Putamen (tissue), 1 donor: ENCODE results near the gene MYL7.
"Not testable (repeated sequence)": the region's sequence is repeated elsewhere in the genome, so short reads cannot be mapped to it uniquely, and the experiment has no call there.

Source experiments
- DNase-seq: peaks from one replicate; pipeline ENCODE4 v3.0.0-alpha.2; 2016; ENCODE audit warnings: low spot score

Gene MYL7

GRCh38 chr7:44131173-44132029 lies 9.7 kb downstream of the MYL7 start:
- DNase-seq, result no peak

DNA sequence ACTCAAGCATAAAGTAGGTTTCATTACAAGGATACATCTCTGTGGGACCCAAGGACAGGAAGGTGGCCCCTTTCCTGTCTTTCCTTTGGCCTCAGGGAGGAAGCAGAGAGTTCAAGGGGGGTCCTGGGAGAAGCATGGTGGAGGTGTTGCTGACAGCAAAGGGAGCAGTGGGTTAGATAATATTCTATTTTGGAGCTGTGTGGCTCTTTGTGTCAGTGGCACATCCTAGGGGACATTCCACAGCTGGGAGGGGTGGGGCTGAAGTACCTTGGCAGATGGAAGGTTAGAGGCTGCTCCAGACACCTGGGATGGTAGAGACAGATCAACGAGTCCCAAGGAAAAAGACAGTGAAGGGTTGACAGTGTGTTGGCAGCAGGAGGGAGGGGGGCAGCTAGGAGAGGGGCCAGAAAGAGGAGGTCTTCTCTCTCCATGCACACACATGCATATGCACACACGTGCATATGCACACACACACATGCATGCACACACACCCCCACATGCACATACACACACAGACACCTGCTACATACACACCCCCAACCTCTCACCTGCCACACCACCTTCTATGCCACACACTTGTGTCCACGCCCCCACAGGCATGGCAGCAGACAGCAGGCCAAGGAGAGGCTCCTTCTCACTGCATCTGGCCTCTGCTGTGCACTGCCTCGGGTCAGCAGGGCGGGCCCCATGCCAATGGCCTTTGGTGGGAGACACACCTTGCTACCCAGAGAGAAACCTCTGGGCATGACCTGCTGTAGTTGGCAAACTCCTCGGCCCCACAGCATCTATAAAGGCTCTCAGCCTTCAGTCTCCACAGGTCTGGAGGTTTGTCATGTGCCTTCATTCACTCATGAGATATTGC lies 12.2 kb downstream of the MYL7 start:
- no peak for DNase-seq

DNA sequence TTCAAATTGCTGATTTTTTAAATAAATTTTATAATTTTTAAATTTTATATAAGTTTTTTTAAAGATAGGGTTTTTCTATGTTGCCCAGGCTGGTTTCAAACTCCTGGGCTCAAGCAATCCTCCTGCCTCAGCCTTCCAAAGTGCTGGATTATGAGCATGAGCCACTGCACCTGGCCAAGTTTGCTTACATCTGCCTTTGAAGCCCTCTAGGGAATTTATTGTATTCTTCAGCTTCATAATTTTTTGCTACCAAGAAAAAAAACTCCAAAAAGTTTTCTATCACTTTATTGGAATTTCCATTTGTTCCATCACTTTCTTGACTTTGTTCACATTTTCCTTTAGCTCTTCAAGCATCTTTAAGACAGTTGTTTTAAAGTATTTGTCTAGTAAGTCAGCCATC lies 14.0 kb downstream of the MYL7 start:
- no peak for DNase-seq

DNA sequence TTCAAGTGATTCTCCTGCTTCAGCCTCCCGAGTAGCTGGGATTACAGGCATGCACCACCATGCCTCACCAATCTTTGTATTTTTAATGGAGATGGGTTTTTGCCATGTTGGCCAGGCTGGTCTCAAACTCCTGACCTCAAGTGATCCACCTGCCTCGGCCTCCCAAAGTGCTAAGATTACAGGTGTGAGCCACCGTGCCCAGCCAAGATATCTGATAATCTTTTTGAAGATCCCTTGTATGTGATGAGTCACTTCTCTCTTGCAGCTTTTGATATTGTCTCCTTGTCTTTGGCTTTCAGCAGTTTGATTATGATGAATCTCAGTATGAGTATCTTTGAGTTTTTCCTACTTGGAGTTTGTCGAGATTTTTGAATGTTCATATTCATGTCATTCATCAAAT lies 14.6 kb downstream of the MYL7 start:
- DNase-seq, result not testable (repeated sequence)

GRCh38 chr7:44124822-44125202 lies 16.3 kb downstream of the MYL7 start:
- no peak for DNase-seq

DNA sequence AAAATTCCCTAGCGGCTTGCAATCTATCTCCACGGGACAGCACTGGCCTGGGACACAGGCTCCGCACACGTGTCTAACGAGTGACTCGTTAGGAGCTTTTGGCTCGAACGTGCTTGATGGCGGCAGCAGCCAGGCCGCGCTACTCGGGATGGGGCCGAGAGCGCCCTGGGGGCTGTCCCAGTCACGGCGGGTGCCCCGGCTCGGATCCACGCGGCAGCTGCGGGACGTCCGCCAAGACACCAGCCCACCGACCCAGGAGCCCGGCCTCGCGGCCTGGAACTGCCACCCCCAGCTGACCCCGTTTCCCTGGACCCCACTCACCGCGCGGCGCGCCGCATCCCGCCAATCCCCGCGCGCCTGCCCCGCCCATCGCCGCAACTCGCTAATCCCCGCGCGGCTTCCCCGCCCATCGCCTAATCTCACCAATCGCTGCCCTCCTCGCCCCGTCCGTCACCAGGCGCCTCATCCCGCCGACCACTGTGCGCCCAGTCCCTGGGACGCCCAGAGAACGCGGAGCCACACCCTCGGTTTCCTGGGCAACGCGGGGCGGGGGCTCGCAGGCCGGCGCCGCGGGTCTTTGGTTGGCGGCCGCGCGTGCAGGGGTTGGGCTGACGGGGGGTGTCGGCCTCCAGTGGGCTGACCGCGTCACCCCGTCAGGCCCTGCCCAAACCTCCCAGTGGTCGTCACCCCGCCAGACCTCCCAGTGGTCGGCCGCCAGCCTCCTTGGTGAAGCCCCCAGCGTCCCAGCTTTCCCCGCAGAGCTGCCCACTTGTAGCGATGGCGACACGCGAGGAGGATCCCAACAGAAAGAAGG lies 17.7 kb downstream of the MYL7 start, which contains the start of gene POLD2:
TSS of gene POLD2 (minus strand) at position 359 of the 814 bp plus-strand sequence. CDS start 1,495 bp downstream, outside the sequence.
- DNase-seq, result peak; percentile 97

- no peak for DNase-seq
Observed at GRCh38 chr7:44122529-44122928, 18.6 kb downstream of the MYL7 start.

GRCh38 chr7:44121761-44122420 lies 19.2 kb downstream of the MYL7 start:
- no peak for DNase-seq

DNA sequence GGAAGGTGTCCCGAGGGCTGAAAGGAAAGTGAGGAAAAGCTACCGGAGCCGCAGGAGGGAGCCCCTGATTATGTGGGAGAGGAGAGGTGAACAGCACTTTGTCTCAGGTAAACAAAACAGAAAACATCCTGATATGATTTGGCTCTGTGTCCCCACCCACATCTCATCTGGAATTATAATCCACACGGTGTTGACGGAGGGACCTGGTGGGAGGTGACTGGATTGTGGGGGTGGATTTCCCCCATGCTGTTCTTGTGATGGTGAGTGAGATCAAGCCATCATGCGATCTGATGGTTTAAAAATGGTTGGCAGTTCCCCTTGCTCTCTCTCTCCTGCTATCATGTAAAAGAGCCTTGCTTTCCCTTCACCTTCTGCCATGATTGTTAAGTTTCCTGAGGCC lies 20.7 kb downstream of the MYL7 start:
- DNase-seq, result no peak

DNA sequence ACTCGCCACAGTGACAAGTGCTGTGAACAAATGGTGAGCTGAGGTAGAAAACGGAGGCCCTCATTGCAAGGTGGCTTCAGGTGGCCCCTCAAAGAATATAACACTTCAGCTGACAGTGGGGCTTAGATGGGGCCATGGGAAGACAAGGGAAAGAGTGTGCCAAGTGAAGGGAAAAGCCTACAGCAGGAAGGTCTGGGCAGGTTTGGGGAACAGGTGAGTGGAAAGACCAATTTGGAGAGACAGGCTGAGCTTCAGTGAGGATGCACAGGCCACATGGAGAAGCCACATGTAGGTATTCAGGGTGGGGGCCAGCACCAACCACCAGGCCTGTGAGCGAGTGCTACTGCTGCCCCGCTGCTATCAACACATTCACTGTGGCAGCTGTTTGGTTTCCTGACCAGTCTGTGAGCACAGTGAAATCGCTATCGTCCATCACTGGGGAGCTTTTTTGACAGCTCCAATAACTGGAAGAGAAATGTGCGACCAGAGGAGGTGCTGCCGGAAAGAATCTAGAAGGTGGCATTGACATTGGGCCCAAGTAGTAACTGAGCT lies 21.2 kb downstream of the MYL7 start:
- DNase-seq, result no peak

- no peak for DNase-seq
Observed at GRCh38 chr7:44117801-44118429, 23.2 kb downstream of the MYL7 start.

- no peak for DNase-seq
Observed at GRCh38 chr7:44116789-44117666, 24.1 kb downstream of the MYL7 start.

DNA sequence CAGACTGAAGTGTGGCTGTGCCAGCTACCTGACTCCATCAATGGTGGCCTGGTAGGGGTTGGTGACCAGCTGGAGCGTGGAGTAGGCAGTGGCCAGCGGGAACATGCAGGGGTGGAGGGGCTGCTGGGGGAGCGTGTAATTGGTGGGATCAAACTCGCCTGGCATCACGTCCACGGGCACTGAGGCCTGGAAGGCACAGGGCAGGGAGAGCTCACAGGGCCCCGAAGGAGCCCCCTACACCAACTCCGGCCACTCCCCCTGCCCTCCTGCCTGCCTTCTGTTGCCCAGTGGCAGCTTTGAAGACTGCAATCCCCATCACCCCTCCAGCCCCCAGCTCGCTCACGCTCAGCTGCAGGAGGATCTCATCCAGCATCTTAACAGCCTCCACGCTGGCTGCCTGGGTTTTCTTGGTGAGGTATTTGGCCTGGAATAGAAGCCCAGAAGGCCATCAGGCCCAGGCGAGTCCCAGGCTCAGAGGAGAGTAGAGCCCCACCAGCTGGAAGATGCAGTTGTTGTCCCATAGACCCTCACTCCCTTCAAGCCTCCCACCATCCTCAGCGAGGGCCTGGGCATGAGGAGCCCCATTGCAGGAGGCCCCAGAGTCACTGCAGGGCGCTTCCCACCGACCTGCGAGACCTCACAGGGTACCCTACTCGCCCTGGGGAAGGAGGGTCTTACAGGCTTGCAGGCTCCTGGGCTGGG lies 24.9 kb downstream of the MYL7 start:
- DNase-seq, result no peak

DNA sequence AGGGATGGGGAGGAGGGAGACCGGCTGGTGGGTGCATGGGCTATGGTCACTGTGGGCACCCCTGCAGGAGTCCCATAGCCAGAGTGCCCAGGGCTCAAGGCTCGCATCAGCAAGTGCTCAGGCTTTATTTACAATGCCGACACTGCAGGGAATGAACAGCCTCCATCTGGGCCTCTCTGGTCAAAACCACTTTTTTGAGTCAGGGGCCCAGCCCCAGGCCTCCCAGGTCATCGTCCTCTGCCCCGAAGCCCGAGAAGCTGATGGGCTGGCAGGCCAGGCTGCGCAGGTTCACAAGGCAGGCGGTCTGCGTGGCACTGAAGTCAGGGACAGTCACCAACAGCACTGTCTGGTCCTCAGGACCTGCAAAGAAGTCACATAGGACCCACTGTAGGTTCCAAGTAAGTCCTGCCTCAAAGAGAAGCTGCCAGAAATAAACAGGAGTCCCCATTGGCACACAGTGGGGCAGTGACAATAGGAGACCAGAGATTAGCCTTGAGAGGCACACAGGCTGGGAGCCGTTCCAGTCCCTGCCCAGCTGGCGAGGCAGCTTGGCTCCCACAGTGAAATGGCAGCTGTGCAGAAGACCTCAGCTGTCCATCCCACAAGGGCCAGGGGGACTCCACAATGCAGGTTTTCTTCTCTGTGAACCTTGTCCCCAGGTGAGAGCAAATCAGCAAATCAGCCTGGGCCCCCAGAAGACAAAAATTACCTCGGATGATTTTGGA lies 26.4 kb downstream of the MYL7 start:
- peak; percentile 87 for DNase-seq

DNA sequence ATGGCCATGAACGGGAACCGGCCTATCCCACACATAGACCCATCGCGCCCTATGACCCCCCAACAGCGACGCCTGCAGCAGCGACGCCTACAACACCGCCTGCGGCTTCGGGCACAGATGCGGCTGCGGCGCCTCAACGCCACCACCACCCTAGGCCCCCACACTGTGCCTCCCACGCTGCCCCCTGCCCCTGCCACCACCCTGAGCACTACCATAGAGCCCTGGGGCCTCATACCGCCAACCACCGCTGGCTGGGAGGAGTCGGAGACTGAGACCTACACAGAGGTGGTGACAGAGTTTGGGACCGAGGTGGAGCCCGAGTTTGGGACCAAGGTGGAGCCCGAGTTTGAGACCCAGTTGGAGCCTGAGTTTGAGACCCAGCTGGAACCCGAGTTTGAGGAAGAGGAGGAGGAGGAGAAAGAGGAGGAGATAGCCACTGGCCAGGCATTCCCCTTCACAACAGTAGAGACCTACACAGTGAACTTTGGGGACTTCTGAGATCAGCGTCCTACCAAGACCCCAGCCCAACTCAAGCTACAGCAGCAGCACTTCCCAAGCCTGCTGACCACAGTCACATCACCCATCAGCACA lies 27.3 kb downstream of the MYL7 start:
- DNase-seq, result no peak

GRCh38 chr7:44112997-44113763 lies 28.0 kb downstream of the MYL7 start:
- DNase-seq, result no peak
